Measurements from ENCODE around the gene PAM.

Gene PAM

GRCh38 chr5:102895234-102895633 is 140.1 kb downstream of the PAM start:
- no peak overlapping the region for H3K4me3 ChIP-seq (replicated peaks; ENCODE audit: low read depth, low read length)
- no peak for DNase-seq (ENCODE audit: extremely low read depth, insufficient read length)
- TF ChIP-seq, protein P1, sequence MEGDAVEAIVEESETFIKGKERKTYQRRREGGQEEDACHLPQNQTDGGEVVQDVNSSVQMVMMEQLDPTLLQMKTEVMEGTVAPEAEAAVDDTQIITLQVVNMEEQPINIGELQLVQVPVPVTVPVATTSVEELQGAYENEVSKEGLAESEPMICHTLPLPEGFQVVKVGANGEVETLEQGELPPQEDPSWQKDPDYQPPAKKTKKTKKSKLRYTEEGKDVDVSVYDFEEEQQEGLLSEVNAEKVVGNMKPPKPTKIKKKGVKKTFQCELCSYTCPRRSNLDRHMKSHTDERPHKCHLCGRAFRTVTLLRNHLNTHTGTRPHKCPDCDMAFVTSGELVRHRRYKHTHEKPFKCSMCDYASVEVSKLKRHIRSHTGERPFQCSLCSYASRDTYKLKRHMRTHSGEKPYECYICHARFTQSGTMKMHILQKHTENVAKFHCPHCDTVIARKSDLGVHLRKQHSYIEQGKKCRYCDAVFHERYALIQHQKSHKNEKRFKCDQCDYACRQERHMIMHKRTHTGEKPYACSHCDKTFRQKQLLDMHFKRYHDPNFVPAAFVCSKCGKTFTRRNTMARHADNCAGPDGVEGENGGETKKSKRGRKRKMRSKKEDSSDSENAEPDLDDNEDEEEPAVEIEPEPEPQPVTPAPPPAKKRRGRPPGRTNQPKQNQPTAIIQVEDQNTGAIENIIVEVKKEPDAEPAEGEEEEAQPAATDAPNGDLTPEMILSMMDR (IDR thresholded peaks at IDR 0.05; ENCODE audit: insufficient read depth, low read length, poor library complexity, severe bottlenecking), result no peak
- H3K36me3 ChIP-seq (ENCODE audit: control insufficient read depth, insufficient read depth, low read length), result no peaks in the 10 kb centered on the region
- no peaks in the 10 kb centered on the region for H3K27me3 ChIP-seq (replicated peaks; ENCODE audit: control insufficient read depth, insufficient read depth, low read length)

GRCh38 chr5:102895976-102896375 is 140.9 kb downstream of the PAM start:
- Histone ChIP-seq H3K4me3 (replicated peaks; ENCODE audit: low read depth, low read length) (no peak overlapping the region), H3K36me3 (ENCODE audit: control insufficient read depth, insufficient read depth, low read length) (no peaks in the 10 kb centered on the region), H3K27me3 (replicated peaks; ENCODE audit: control insufficient read depth, insufficient read depth, low read length) (no peaks in the 10 kb centered on the region)
- TF ChIP-seq, protein P1 (IDR thresholded peaks at IDR 0.05; ENCODE audit: insufficient read depth, low read length, poor library complexity, severe bottlenecking), result no peak
- no peak for DNase-seq (ENCODE audit: extremely low read depth, insufficient read length)

DNA sequence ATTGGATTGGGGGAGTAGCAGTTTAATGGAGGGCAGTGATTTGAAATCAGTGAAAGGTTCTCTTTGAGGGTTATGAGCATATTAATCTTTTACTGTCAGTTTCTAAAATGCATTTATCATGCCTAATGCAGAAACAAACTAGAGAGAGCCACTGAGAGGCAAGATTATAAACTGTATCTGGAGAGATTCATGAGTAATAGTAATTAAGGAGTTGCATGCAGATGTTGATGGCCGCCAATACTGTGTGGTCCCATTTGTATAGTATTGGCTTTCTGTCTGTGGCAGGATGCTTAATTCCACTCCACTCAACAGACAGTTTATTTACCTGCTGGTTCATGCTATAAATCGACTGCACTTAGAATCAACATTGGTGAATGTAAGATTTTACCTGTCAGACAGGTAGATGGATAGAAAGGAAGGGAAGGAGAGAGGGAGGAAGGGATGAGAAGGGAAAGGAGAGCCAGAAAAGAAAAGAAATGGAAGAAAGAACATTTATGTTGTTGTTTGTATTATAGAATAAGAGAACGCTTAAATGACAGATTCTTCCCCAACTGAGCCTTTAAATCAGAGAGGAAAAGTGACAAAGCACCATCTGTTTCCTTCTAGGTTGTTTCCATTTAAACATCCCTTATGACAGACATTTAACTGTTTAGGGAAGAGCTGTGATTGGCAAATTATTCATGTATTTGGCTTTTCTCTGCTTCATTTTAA is 146.5 kb downstream of the PAM start:
- Histone ChIP-seq H3K27me3 (replicated peaks; ENCODE audit: control insufficient read depth, insufficient read depth, low read length) (no peaks in the 10 kb centered on the region), H3K36me3 (ENCODE audit: control insufficient read depth, insufficient read depth, low read length) (no peaks in the 10 kb centered on the region), H3K4me3 (replicated peaks; ENCODE audit: low read depth, low read length) (no peak overlapping the region)
- DNase-seq (ENCODE audit: extremely low read depth, insufficient read length), result no peak
- TF ChIP-seq, protein P1 (IDR thresholded peaks at IDR 0.05; ENCODE audit: insufficient read depth, low read length, poor library complexity, severe bottlenecking), result no peak

GRCh38 chr5:102902135-102902448 is 147.0 kb downstream of the PAM start:
- TF ChIP-seq, protein P1 (IDR thresholded peaks at IDR 0.05; ENCODE audit: insufficient read depth, low read length, poor library complexity, severe bottlenecking), result no peak
- Histone ChIP-seq H3K4me3 (replicated peaks; ENCODE audit: low read depth, low read length) (no peak overlapping the region), H3K27me3 (replicated peaks; ENCODE audit: control insufficient read depth, insufficient read depth, low read length) (no peaks in the 10 kb centered on the region), H3K36me3 (ENCODE audit: control insufficient read depth, insufficient read depth, low read length) (no peaks in the 10 kb centered on the region)
- no peak for DNase-seq (ENCODE audit: extremely low read depth, insufficient read length)

DNA sequence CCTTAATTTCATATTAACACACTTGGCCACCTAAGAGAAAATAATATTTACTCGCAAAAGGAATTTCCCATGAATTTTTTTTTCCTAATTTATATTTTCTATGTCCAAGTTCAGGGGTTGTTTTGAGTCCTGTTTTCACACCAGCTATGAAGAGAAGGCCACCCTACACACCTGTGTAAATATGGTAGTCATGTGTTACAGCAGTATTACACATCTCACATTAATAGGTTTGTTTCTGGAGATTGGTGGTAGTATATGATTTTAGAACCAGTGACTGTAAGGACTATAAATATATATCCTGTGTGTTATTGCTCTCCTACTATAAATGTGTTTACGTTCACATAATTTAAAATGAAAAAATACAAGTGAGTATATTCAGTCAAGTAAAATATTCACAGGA is 147.5 kb downstream of the PAM start:
- no peak for DNase-seq (ENCODE audit: extremely low read depth, insufficient read length)
- TF ChIP-seq, protein P1 (IDR thresholded peaks at IDR 0.05; ENCODE audit: insufficient read depth, low read length, poor library complexity, severe bottlenecking), result no peak
- H3K27me3 ChIP-seq (replicated peaks; ENCODE audit: control insufficient read depth, insufficient read depth, low read length), result no peaks in the 10 kb centered on the region
- no peaks in the 10 kb centered on the region for H3K36me3 ChIP-seq (ENCODE audit: control insufficient read depth, insufficient read depth, low read length)
- H3K4me3 ChIP-seq (replicated peaks; ENCODE audit: low read depth, low read length), result no peak overlapping the region
